WTC11 (cell line): Measurements from ENCODE around the gene HOXC11.

Experiments used
- ATF3 ChIP-seq: sonication (generic); formaldehyde crosslinking; conservative IDR thresholded peaks from 2 replicates; pipeline ENCODE4 v1.8.1; 2022; ENCODE audit warnings: mild to moderate bottlenecking, missing genetic modification reagents
- CBFB ChIP-seq: sonication (generic); formaldehyde crosslinking; IDR thresholded peaks from 2 replicates; pipeline ENCODE4 v1.8.1; 2022; ENCODE audit warnings: mild to moderate bottlenecking, low read depth, missing genetic modification reagents
- ESRRA ChIP-seq: sonication (generic); formaldehyde crosslinking; IDR thresholded peaks from 2 replicates; pipeline ENCODE4 v1.8.1; 2022; ENCODE audit warnings: mild to moderate bottlenecking, missing genetic modification reagents, borderline replicate concordance
- NR2C2 ChIP-seq: sonication (generic); formaldehyde crosslinking; IDR thresholded peaks from 2 replicates; pipeline ENCODE4 v1.8.0; 2022; ENCODE audit warnings: mild to moderate bottlenecking, missing genetic modification reagents
- SP1 ChIP-seq: sonication (generic); formaldehyde crosslinking; conservative IDR thresholded peaks from 2 replicates; pipeline ENCODE4 v1.8.1; 2022; ENCODE audit warnings: missing genetic modification reagents
- ZNF396 ChIP-seq: fragments of 250-450 bp; sonication (Bioruptor Pico); IDR thresholded peaks from 2 replicates; pipeline ENCODE4 v1.8.0; 2021; ENCODE audit warnings: mild to moderate bottlenecking, moderate library complexity, borderline replicate concordance
- ZNF423 ChIP-seq: fragments of 250-450 bp; sonication (Bioruptor Pico); IDR thresholded peaks from 2 replicates; pipeline ENCODE4 v2.1.2; 2022; ENCODE audit warnings: mild to moderate bottlenecking, moderate library complexity
- TF ChIP-seq, protein P1 (sequence below): fragments of 200-600 bp; IDR thresholded peaks from 2 replicates; pipeline ENCODE4 v1.8.0; 2022; ENCODE audit warnings: antibody characterized with exemption
- TF ChIP-seq, protein P2 (sequence below): sonication (generic); formaldehyde crosslinking; IDR thresholded peaks from 2 replicates; pipeline ENCODE4 v1.8.1; 2023; ENCODE audit warnings: mild to moderate bottlenecking, missing genetic modification reagents, borderline replicate concordance

DNA sequence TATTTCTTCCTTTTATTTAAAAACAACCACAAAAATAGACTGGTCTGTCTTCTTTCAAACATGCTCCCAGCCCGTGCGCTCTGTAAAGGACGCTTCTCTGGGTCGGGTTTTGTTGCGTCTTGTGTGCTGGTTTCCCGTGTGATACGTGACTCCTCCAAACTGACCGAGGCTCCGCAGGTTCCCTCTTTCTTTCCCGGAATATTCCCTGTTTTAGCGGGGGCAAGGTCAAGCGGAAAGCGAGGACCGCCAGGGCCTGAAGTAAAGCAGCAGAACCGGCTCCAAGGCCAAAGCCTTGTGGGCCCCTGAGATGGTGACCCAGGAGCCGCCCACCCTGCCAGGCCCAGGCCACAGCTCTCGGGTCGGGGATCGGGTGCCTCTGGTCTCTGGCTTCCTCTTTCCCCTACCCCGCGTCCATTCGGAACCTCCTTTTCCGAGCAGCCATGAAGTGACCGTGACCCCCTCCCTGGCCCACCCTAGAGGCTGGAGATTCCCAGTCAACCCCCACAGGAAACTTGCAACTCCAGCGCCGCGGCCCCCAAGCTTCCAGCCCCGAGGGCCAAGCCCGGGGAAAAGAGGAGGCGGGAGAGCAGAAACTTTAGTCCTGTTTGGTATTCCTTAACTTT is 11.1 kb downstream of the HOXC11 start:
- TF ChIP-seq ZNF396 (CRISPR knock-in tag) (no peak), ESRRA (CRISPR knock-in tag) (no peak), NR2C2 (CRISPR knock-in tag) (no peak), ZNF423 (CRISPR knock-in tag) (no peak), SP1 (no peak), ATF3 (CRISPR knock-in tag) (no peak), CBFB (no peak)
- TF ChIP-seq, protein P1, sequence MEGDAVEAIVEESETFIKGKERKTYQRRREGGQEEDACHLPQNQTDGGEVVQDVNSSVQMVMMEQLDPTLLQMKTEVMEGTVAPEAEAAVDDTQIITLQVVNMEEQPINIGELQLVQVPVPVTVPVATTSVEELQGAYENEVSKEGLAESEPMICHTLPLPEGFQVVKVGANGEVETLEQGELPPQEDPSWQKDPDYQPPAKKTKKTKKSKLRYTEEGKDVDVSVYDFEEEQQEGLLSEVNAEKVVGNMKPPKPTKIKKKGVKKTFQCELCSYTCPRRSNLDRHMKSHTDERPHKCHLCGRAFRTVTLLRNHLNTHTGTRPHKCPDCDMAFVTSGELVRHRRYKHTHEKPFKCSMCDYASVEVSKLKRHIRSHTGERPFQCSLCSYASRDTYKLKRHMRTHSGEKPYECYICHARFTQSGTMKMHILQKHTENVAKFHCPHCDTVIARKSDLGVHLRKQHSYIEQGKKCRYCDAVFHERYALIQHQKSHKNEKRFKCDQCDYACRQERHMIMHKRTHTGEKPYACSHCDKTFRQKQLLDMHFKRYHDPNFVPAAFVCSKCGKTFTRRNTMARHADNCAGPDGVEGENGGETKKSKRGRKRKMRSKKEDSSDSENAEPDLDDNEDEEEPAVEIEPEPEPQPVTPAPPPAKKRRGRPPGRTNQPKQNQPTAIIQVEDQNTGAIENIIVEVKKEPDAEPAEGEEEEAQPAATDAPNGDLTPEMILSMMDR, result no peak
- TF ChIP-seq, protein P2, sequence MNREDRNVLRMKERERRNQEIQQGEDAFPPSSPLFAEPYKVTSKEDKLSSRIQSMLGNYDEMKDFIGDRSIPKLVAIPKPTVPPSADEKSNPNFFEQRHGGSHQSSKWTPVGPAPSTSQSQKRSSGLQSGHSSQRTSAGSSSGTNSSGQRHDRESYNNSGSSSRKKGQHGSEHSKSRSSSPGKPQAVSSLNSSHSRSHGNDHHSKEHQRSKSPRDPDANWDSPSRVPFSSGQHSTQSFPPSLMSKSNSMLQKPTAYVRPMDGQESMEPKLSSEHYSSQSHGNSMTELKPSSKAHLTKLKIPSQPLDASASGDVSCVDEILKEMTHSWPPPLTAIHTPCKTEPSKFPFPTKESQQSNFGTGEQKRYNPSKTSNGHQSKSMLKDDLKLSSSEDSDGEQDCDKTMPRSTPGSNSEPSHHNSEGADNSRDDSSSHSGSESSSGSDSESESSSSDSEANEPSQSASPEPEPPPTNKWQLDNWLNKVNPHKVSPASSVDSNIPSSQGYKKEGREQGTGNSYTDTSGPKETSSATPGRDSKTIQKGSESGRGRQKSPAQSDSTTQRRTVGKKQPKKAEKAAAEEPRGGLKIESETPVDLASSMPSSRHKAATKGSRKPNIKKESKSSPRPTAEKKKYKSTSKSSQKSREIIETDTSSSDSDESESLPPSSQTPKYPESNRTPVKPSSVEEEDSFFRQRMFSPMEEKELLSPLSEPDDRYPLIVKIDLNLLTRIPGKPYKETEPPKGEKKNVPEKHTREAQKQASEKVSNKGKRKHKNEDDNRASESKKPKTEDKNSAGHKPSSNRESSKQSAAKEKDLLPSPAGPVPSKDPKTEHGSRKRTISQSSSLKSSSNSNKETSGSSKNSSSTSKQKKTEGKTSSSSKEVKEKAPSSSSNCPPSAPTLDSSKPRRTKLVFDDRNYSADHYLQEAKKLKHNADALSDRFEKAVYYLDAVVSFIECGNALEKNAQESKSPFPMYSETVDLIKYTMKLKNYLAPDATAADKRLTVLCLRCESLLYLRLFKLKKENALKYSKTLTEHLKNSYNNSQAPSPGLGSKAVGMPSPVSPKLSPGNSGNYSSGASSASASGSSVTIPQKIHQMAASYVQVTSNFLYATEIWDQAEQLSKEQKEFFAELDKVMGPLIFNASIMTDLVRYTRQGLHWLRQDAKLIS (CRISPR knock-in tag), result no peak
